Natural killer cell (primary cell): ENCODE data around the gene RPRD1B. TPM values are rescaled to one million over a fixed set of nuclear protein-coding genes. Genes with fewer than 3 reads are reported as not detected.

ENCODE experiments used
- ATAC-seq, 3 donors: fragments of 150-1000 bp in 2 of 3; fragments of 200-7000 bp in 1 of 3; cut with Tn5 transposase; 1 replicate in 1 of 3; 2 replicates in 2 of 3; pipeline ENCODE4 v1.10.0; 2021; ENCODE audit warnings: mild to moderate bottlenecking in 2 of 3, moderate library complexity in 2 of 3
- DNase-seq, 2 donors: peaks; one replicate each; pipeline versions ENCODE4 v3.0.0 to v3.0.0-alpha.2; 2013 to 2021; ENCODE audit warnings: mixed read lengths in 1 of 2
- H3K27ac ChIP-seq: one replicate; pipeline ENCODE4 v1.5.1; 2013; ENCODE audit warnings: mild to moderate bottlenecking, low read length
- H3K27me3 ChIP-seq: one replicate; pipeline ENCODE4 v1.6.1; 2013; ENCODE audit warnings: low read length; ENCODE audit not compliant: control insufficient read depth, insufficient read depth
- H3K36me3 ChIP-seq: one replicate; pipeline ENCODE4 v1.6.1; 2013; ENCODE audit warnings: low read length; ENCODE audit not compliant: control insufficient read depth, insufficient read depth
- H3K4me1 ChIP-seq: one replicate; pipeline ENCODE4 v1.6.1; 2013; ENCODE audit warnings: low read length; ENCODE audit not compliant: control insufficient read depth, insufficient read depth
- H3K4me3 ChIP-seq: one replicate; pipeline ENCODE4 v1.5.1; 2013; ENCODE audit warnings: low read length
- H3K9me3 ChIP-seq: one replicate; pipeline ENCODE4 v1.6.1; 2013; ENCODE audit warnings: low read length; ENCODE audit not compliant: control insufficient read depth, insufficient read depth
- H3K27ac Mint-ChIP-seq, 2 donors: one replicate each; pipeline ENCODE4 v1.8.0; 2022; ENCODE audit warnings: mild to moderate bottlenecking in 2 of 2, mixed read lengths in 2 of 2, moderate library complexity in 1 of 2
- H3K27me3 Mint-ChIP-seq, 2 donors: one replicate each; pipeline ENCODE4 v1.8.0; 2022; ENCODE audit warnings: low read depth in 2 of 2, mixed read lengths in 2 of 2
- H3K36me3 Mint-ChIP-seq: one replicate; pipeline ENCODE4 v1.8.0; 2022; ENCODE audit warnings: mixed read lengths
- H3K4me1 Mint-ChIP-seq, 2 donors: one replicate each; pipeline ENCODE4 v1.8.0; 2022; ENCODE audit warnings: mixed read lengths in 2 of 2
- H3K4me3 Mint-ChIP-seq: one replicate; pipeline ENCODE4 v1.8.0; 2022; ENCODE audit warnings: mild to moderate bottlenecking, moderate library complexity, mixed read lengths
- H3K9me3 Mint-ChIP-seq, 2 donors: one replicate each; pipeline ENCODE4 v1.8.0; 2022; ENCODE audit warnings: mixed read lengths in 2 of 2
- WGBS: methylation state at CpG from one replicate; pipeline ENCODE4 v1.1.7; 2013; ENCODE audit warnings: missing lambda C conversion rate; ENCODE audit not compliant: insufficient coverage; 5-methylcytosine and 5-hydroxymethylcytosine counted together
- intact Hi-C: fragments of 100-400 bp; cut with micrococcal nuclease; formaldehyde crosslinking; loops from one replicate; pipeline ENCODE4 v1.14.2; 2022
- total RNA-seq, 4 donors: library from RNA; stranded (reverse); fragments of 120-200 nt in 1 of 4; gene quantifications; one replicate each; pipeline versions ENCODE4 v1.2.3 to v1.2.4, GENCODE V29; 2013 to 2022
- TF ChIP-seq, protein P1 (sequence below): fragments of 200-600 bp; IDR thresholded peaks from one replicate; pipeline ENCODE4 v1.8.0; 2022; ENCODE audit warnings: antibody characterized with exemption

Gene RPRD1B
- total RNA-seq, 3 donors from 2014 or later (not counting 1 experiment from before 2014, with no cell fraction given), result 75.8 to 87.3 (median 77.6) TPM

DNA sequence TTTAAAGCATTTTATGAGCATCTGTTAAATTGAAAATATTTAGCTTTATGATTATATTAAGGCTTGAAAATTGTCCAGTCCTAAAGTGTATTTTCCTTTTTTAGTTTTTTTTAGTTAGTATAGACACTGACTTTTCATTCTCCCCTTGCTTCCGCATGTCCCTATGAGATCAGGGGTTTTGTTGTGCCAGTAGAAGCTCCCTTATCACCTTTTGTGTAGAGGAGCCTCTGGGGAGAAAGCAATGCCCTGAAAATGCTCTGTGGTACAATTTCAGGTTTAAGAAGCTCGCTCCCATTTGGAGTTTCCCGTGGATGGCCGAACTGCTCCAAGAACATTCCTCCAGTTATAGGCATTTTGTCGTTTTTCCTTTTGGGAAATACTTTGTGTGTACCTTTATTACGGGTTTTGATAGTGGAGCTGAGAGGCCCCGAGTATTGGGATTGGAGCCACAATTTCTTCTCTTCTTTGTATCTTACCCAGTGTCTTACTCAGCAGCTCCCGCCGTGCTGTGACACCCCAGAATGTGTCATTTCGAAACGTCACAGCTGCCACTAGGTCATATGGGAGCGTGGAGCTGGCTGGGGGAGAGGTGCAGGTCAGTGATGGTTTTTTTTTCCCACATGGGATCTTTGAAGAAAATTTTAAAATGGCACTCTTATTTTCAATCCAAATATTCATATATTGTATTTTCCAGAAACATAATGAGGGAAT, 49.9 kb downstream of the RPRD1B start:
- H3K4me3 Mint-ChIP-seq, result no peak overlapping the region
- Histone ChIP-seq H3K9me3 (no peaks in the 10 kb centered on the region), H3K4me3 (no peak overlapping the region), H3K27ac (no peak overlapping the region), H3K27me3 (no peaks in the 10 kb centered on the region), H3K36me3 (peaks cover 51% of the 10 kb centered on the region), H3K4me1 (no peaks in the 10 kb centered on the region)
- ATAC-seq (no peak), DNase-seq (no peak)
- 89% methylated on average over 12 of the region's 12 CpGs for WGBS
- TF ChIP-seq, protein P1, sequence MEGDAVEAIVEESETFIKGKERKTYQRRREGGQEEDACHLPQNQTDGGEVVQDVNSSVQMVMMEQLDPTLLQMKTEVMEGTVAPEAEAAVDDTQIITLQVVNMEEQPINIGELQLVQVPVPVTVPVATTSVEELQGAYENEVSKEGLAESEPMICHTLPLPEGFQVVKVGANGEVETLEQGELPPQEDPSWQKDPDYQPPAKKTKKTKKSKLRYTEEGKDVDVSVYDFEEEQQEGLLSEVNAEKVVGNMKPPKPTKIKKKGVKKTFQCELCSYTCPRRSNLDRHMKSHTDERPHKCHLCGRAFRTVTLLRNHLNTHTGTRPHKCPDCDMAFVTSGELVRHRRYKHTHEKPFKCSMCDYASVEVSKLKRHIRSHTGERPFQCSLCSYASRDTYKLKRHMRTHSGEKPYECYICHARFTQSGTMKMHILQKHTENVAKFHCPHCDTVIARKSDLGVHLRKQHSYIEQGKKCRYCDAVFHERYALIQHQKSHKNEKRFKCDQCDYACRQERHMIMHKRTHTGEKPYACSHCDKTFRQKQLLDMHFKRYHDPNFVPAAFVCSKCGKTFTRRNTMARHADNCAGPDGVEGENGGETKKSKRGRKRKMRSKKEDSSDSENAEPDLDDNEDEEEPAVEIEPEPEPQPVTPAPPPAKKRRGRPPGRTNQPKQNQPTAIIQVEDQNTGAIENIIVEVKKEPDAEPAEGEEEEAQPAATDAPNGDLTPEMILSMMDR, result no peak
- no peaks in the 10 kb centered on the region for H3K27me3 Mint-ChIP-seq
- H3K9me3 Mint-ChIP-seq, result no peaks in the 10 kb centered on the region
- H3K27ac Mint-ChIP-seq, result no peak overlapping the region
- intact Hi-C loops, result no loop called here
- peaks cover 27 to 42% of the 10 kb centered on the region in 2 donors for H3K4me1 Mint-ChIP-seq
- peaks cover 15% of the 10 kb centered on the region for H3K36me3 Mint-ChIP-seq

DNA sequence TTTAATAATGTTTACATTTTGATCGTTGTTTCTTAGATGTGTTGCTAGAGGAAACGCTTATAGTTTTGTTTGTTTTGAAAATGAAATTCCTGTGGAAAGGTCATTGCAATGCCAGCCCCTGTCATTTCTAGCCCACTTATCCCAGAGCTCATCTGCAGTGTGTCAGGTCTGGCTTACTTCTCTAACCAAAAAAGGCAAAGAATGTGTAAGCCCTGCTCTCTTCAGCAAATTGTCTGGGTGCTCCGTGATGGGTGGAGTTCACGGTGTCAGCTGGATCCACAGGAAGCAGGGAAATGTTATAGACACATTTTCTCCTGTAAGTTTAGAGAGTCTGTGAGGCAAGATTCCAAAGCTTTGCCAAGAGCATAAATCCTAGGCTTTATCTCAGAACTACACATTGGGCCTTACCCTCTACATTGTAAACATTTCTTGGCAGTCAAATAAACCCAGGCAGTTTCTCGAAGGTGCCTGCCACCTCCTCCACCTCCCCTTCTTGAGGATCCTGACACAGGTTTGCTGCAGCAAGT, 50.9 kb downstream of the RPRD1B start:
- DNase-seq (no peak), ATAC-seq (no peak)
- peaks cover 26 to 43% of the 10 kb centered on the region in 2 donors for H3K4me1 Mint-ChIP-seq
- H3K27me3 ChIP-seq, result no peaks in the 10 kb centered on the region
- no peak overlapping the region for H3K27ac Mint-ChIP-seq
- H3K4me3 ChIP-seq, result no peak overlapping the region
- no peaks in the 10 kb centered on the region for H3K4me1 ChIP-seq
- WGBS, result 82% methylated on average over 4 of the region's 5 CpGs
- H3K36me3 Mint-ChIP-seq, result peaks cover 9% of the 10 kb centered on the region
- H3K4me3 Mint-ChIP-seq, result no peak overlapping the region
- no peaks in the 10 kb centered on the region for H3K9me3 Mint-ChIP-seq
- H3K27ac ChIP-seq, result no peak overlapping the region
- intact Hi-C loops, result no loop called here
- H3K36me3 ChIP-seq, result peaks cover 41% of the 10 kb centered on the region
- TF ChIP-seq, protein P1, result no peak
- H3K9me3 ChIP-seq, result no peaks in the 10 kb centered on the region
- no peaks in the 10 kb centered on the region for H3K27me3 Mint-ChIP-seq

DNA sequence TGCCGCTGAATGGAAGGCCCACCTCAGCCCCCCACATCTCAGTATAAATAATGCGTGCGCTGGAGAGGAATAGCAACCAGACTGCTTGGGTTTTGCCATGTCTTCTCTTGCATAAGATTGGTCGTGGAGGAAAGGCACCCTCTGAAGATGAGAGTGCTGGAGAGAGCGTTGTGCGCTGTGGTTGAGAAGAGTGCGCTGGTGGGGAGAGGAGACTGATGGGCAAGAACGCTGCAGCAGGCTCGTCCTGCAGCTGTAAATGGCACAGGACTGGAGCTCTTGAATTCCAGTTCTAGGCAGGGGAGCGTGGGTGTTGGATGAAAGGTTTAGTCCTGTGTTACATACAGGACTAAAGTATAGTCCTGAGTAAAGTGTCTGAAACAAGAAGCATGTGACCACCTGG, 51.5 kb downstream of the RPRD1B start:
- peaks cover 21 to 37% of the 10 kb centered on the region in 2 donors for H3K4me1 Mint-ChIP-seq
- H3K9me3 Mint-ChIP-seq, result no peaks in the 10 kb centered on the region
- H3K9me3 ChIP-seq, result no peaks in the 10 kb centered on the region
- H3K4me3 ChIP-seq, result no peak overlapping the region
- H3K27me3 ChIP-seq, result no peaks in the 10 kb centered on the region
- 90% methylated on average over 10 of the region's 10 CpGs for WGBS
- peaks cover 4% of the 10 kb centered on the region for H3K36me3 Mint-ChIP-seq
- H3K27ac ChIP-seq, result no peak overlapping the region
- intact Hi-C loops, result no loop called here
- DNase-seq (no peak), ATAC-seq (no peak)
- no peaks in the 10 kb centered on the region for H3K4me1 ChIP-seq
- H3K36me3 ChIP-seq, result peaks cover 44% of the 10 kb centered on the region
- TF ChIP-seq, protein P1, result no peak
- H3K27me3 Mint-ChIP-seq, result no peaks in the 10 kb centered on the region
- H3K4me3 Mint-ChIP-seq, result no peak overlapping the region
- peak overlapping the region; percentile 33 to 34 for H3K27ac Mint-ChIP-seq
